GM21526 (cell line): ENCODE measurements around the gene OPN1MW3.
"Not testable (repeated sequence)": the region's sequence is repeated elsewhere in the genome, so short reads cannot be mapped to it uniquely, and the experiment has no call there.

Experiments
- ATAC-seq: cut with Tn5 transposase; IDR thresholded peaks from one replicate; pipeline ENCODE4 v1.9.1; 2021; ENCODE audit warnings: moderate library complexity; ENCODE audit not compliant: unreplicated experiment, low FRiP score

Gene OPN1MW3

GRCh38 chrX:154257282-154257681 is at the start of gene OPN1MW3:
OPN1MW3 (plus strand) TSS chrX:154257582; CDS start chrX:154257620, 38 bp downstream.
- not testable (repeated sequence) for ATAC-seq

- ATAC-seq: not testable (repeated sequence)
Observed at GRCh38 chrX:154209670-154210418, 47.5 kb upstream of the OPN1MW3 start.

GRCh38 chrX:154211057-154211456 is 46.3 kb upstream of the OPN1MW3 start:
- not testable (repeated sequence) for ATAC-seq

- ATAC-seq: not testable (repeated sequence)
Observed at GRCh38 chrX:154211499-154211898, 45.9 kb upstream of the OPN1MW3 start.

GRCh38 chrX:154219456-154219855 is 37.9 kb upstream of the OPN1MW3 start, which contains the start of gene OPN1MW2:
OPN1MW2 (plus strand) TSS chrX:154219756; CDS start chrX:154219816, 60 bp downstream.
- not testable (repeated sequence) for ATAC-seq

GRCh38 chrX:154225292-154225691 is 32.1 kb upstream of the OPN1MW3 start:
- not testable (repeated sequence) for ATAC-seq

- not testable (repeated sequence) for ATAC-seq
Observed at GRCh38 chrX:154226706-154227105, 30.7 kb upstream of the OPN1MW3 start.

GRCh38 chrX:154231443-154231842 is 25.9 kb upstream of the OPN1MW3 start:
- not testable (repeated sequence) for ATAC-seq

- not testable (repeated sequence) for ATAC-seq
Observed at GRCh38 chrX:154233620-154234019, 23.8 kb upstream of the OPN1MW3 start.

- ATAC-seq: not testable (repeated sequence)
Observed at GRCh38 chrX:154238939-154239559, 18.3 kb upstream of the OPN1MW3 start.

GRCh38 chrX:154239982-154240503 is 17.3 kb upstream of the OPN1MW3 start:
- not testable (repeated sequence) for ATAC-seq

- ATAC-seq: not testable (repeated sequence)
Observed at GRCh38 chrX:154247377-154248045, 9.9 kb upstream of the OPN1MW3 start.

- ATAC-seq: not testable (repeated sequence)
Observed at GRCh38 chrX:154248076-154248475, 9.3 kb upstream of the OPN1MW3 start.

GRCh38 chrX:154258711-154259110 is 1.3 kb downstream of the OPN1MW3 start:
- ATAC-seq: not testable (repeated sequence)

GRCh38 chrX:154263072-154263471 is 5.7 kb downstream of the OPN1MW3 start:
- ATAC-seq: not testable (repeated sequence)

GRCh38 chrX:154269245-154269644 is 11.9 kb downstream of the OPN1MW3 start:
- ATAC-seq: not testable (repeated sequence)

GRCh38 chrX:154284489-154285338 is 27.3 kb downstream of the OPN1MW3 start:
- not testable (repeated sequence) for ATAC-seq

GRCh38 chrX:154286406-154286805 is 29.0 kb downstream of the OPN1MW3 start:
- not testable (repeated sequence) for ATAC-seq

GRCh38 chrX:154294791-154295574 is 37.6 kb downstream of the OPN1MW3 start, which contains the start of gene TEX28:
TEX28 (minus strand) TSS chrX:154295124; CDS start chrX:154292117, 3,007 bp downstream.
- no peak for ATAC-seq
